ENCODE measurements around the gene SFI1.

Gene SFI1

GRCh38 chr22:31631436-31631835 lies 135.1 kb downstream of the SFI1 start:
- Histone ChIP-seq H3K27me3 (ENCODE audit: insufficient read depth, low read length, poor library complexity) (no peaks in the 10 kb centered on the region), H3K4me2 (ENCODE audit: insufficient read depth, low read length) (peak overlapping the region; percentile 81), H2AFZ (ENCODE audit: low read depth, low read length) (peak overlapping the region; percentile 65), H3K9me3 (ENCODE audit: insufficient read depth, low read length, severe bottlenecking) (no peaks in the 10 kb centered on the region), H3K4me1 (ENCODE audit: insufficient read depth, low read length) (peaks cover 41% of the 10 kb centered on the region), H3K9ac (ENCODE audit: low read depth, low read length) (peak overlapping the region; percentile 73; the same call in 1 of the 2 replicates), H3K27ac (ENCODE audit: low read length) (peak overlapping the region; percentile 74), H3K79me2 (ENCODE audit: insufficient read depth, low read length) (peaks cover 58% of the 10 kb centered on the region), H3K36me3 (ENCODE audit: insufficient read depth, low read length) (peaks cover 29% of the 10 kb centered on the region), H4K20me1 (ENCODE audit: insufficient read depth, low read length) (peaks cover 50% of the 10 kb centered on the region), H3K4me3 (ENCODE audit: low read depth in 1 of 2, low read length in 2 of 2) (peak overlapping the region; percentile 49 to 70; a peak in 3 of 4 replicates)
- TF ChIP-seq, protein P1, sequence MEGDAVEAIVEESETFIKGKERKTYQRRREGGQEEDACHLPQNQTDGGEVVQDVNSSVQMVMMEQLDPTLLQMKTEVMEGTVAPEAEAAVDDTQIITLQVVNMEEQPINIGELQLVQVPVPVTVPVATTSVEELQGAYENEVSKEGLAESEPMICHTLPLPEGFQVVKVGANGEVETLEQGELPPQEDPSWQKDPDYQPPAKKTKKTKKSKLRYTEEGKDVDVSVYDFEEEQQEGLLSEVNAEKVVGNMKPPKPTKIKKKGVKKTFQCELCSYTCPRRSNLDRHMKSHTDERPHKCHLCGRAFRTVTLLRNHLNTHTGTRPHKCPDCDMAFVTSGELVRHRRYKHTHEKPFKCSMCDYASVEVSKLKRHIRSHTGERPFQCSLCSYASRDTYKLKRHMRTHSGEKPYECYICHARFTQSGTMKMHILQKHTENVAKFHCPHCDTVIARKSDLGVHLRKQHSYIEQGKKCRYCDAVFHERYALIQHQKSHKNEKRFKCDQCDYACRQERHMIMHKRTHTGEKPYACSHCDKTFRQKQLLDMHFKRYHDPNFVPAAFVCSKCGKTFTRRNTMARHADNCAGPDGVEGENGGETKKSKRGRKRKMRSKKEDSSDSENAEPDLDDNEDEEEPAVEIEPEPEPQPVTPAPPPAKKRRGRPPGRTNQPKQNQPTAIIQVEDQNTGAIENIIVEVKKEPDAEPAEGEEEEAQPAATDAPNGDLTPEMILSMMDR (IDR thresholded peaks at IDR 0.05; ENCODE audit: borderline replicate concordance, extremely low read depth, low read length, poor library complexity, severe bottlenecking): no peak
- TF ChIP-seq EZH2 (IDR thresholded peaks at IDR 0.05; ENCODE audit: borderline replicate concordance, low read depth, low read length, severe bottlenecking): no peak
- ATAC-seq (ENCODE audit: insufficient read depth, low read depth) (no peak), DNase-seq (no peak)

GRCh38 chr22:31635638-31636306 lies 139.4 kb downstream of the SFI1 start:
- no peak for ATAC-seq (ENCODE audit: insufficient read depth, low read depth)
- Histone ChIP-seq H3K36me3 (ENCODE audit: insufficient read depth, low read length) (no peaks in the 10 kb centered on the region), H3K4me2 (ENCODE audit: insufficient read depth, low read length) (no peak overlapping the region), H2AFZ (ENCODE audit: low read depth, low read length) (no peak overlapping the region), H3K9me3 (ENCODE audit: insufficient read depth, low read length, severe bottlenecking) (no peaks in the 10 kb centered on the region), H4K20me1 (ENCODE audit: insufficient read depth, low read length) (peaks cover 18% of the 10 kb centered on the region; the same call in 1 of the 2 replicates), H3K4me1 (ENCODE audit: insufficient read depth, low read length) (peaks cover 9% of the 10 kb centered on the region), H3K79me2 (ENCODE audit: insufficient read depth, low read length) (peaks cover 25% of the 10 kb centered on the region), H3K9ac (ENCODE audit: low read depth, low read length) (no peak overlapping the region), H3K4me3 (ENCODE audit: low read depth in 1 of 2, low read length in 2 of 2) (no peak overlapping the region), H3K27ac (ENCODE audit: low read length) (no peak overlapping the region), H3K27me3 (ENCODE audit: insufficient read depth, low read length, poor library complexity) (no peaks in the 10 kb centered on the region)
- TF ChIP-seq, protein P1 (IDR thresholded peaks at IDR 0.05; ENCODE audit: borderline replicate concordance, extremely low read depth, low read length, poor library complexity, severe bottlenecking): no peak
- no peak for DNase-seq

DNA sequence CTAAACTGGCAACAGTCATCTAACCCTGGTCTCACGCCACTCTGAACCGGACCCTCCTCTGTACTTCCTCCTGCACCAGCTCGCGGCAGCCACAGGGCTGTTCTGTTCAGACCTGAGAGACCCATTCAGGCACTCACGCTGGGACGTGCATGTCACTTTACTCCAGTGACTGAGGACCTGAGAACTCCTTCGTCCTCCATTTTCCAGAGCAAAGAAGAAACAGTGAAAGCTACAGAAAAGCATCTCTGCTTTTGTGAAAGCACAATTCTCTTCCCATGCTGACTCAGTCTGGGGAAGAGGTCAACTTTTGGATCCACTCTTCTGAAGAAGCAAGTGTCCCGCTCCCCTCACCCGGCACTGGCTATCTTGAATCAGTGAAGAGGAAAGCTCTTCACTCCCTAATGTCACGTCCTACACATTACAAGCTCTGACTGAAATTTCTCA lies 141.1 kb downstream of the SFI1 start:
- Histone ChIP-seq H3K27me3 (ENCODE audit: insufficient read depth, low read length, poor library complexity) (no peaks in the 10 kb centered on the region), H3K9ac (ENCODE audit: low read depth, low read length) (no peak overlapping the region), H4K20me1 (ENCODE audit: insufficient read depth, low read length) (peaks cover 18% of the 10 kb centered on the region; the same call in 1 of the 2 replicates), H2AFZ (ENCODE audit: low read depth, low read length) (no peak overlapping the region), H3K79me2 (ENCODE audit: insufficient read depth, low read length) (peaks cover 20% of the 10 kb centered on the region), H3K9me3 (ENCODE audit: insufficient read depth, low read length, severe bottlenecking) (no peaks in the 10 kb centered on the region), H3K4me2 (ENCODE audit: insufficient read depth, low read length) (no peak overlapping the region), H3K27ac (ENCODE audit: low read length) (no peak overlapping the region), H3K36me3 (ENCODE audit: insufficient read depth, low read length) (peaks cover 9% of the 10 kb centered on the region; the same call in 1 of the 2 replicates), H3K4me3 (ENCODE audit: low read depth in 1 of 2, low read length in 2 of 2) (no peak overlapping the region), H3K4me1 (ENCODE audit: insufficient read depth, low read length) (no peaks in the 10 kb centered on the region)
- no peak for ATAC-seq (ENCODE audit: insufficient read depth, low read depth)
- no peak for DNase-seq
- TF ChIP-seq, protein P1 (IDR thresholded peaks at IDR 0.05; ENCODE audit: borderline replicate concordance, extremely low read depth, low read length, poor library complexity, severe bottlenecking): no peak
- no peak for TF ChIP-seq EZH2 (IDR thresholded peaks at IDR 0.05; ENCODE audit: borderline replicate concordance, low read depth, low read length, severe bottlenecking)

Data from DND-41 (cell line).